Stimulated activated CD4-positive, alpha-beta T cell treated with anti-CD3 and anti-CD28 coated beads, Interleukin-2, amount 100 ng/mL, for 4 hours (primary cell): Measurements from ENCODE around the gene RBMS2.
"Not testable (repeated sequence)": the region's sequence is repeated elsewhere in the genome, so short reads cannot be mapped to it uniquely, and the experiment has no call there.

ENCODE experiments used
- DNase-seq: peaks from one replicate; pipeline ENCODE4 v3.0.0-alpha.2; 2020; ENCODE audit warnings: low read depth

Gene RBMS2

GRCh38 chr12:56521590-56522371 lies at the start of gene RBMS2:
Gene RBMS2 (plus strand): TSS chr12:56521820. CDS start chr12:56522024, 204 bp downstream.
- DNase-seq, result peak; percentile 2

- no peak for DNase-seq
Observed at GRCh38 chr12:56474389-56474788, 47.2 kb upstream of the RBMS2 start.

GRCh38 chr12:56476143-56476542 lies 45.5 kb upstream of the RBMS2 start:
- no peak for DNase-seq

- no peak for DNase-seq
Observed at GRCh38 chr12:56476972-56477432, 44.6 kb upstream of the RBMS2 start.

- no peak for DNase-seq
Observed at GRCh38 chr12:56477521-56478225, 43.9 kb upstream of the RBMS2 start.

GRCh38 chr12:56479625-56480024 lies 42.0 kb upstream of the RBMS2 start:
- DNase-seq, result no peak

- no peak for DNase-seq
Observed at GRCh38 chr12:56484566-56484965, 37.1 kb upstream of the RBMS2 start.

- no peak for DNase-seq
Observed at GRCh38 chr12:56486694-56487093, 34.9 kb upstream of the RBMS2 start.

GRCh38 chr12:56487448-56488040 lies 34.1 kb upstream of the RBMS2 start:
- DNase-seq, result no peak

- DNase-seq, result peak; percentile 58
Observed at GRCh38 chr12:56488041-56488955, 33.3 kb upstream of the RBMS2 start, which contains the start of gene GLS2. Gene GLS2 (minus strand): TSS chr12:56488161. CDS start chr12:56488118, 43 bp downstream.

GRCh38 chr12:56490360-56490759 lies 31.3 kb upstream of the RBMS2 start:
- no peak for DNase-seq

GRCh38 chr12:56493409-56494105 lies 28.1 kb upstream of the RBMS2 start:
- not testable (repeated sequence) for DNase-seq

- not testable (repeated sequence) for DNase-seq
Observed at GRCh38 chr12:56494106-56494415, 27.6 kb upstream of the RBMS2 start.

- not testable (repeated sequence) for DNase-seq
Observed at GRCh38 chr12:56494481-56494880, 27.1 kb upstream of the RBMS2 start.

GRCh38 chr12:56496704-56497103 lies 24.9 kb upstream of the RBMS2 start:
- peak; percentile 51 for DNase-seq

- DNase-seq, result not testable (repeated sequence)
Observed at GRCh38 chr12:56498126-56498902, 23.3 kb upstream of the RBMS2 start.

- DNase-seq, result not testable (repeated sequence)
Observed at GRCh38 chr12:56499452-56499851, 22.2 kb upstream of the RBMS2 start.

- not testable (repeated sequence) for DNase-seq
Observed at GRCh38 chr12:56499879-56500278, 21.7 kb upstream of the RBMS2 start.

- no peak for DNase-seq
Observed at GRCh38 chr12:56510786-56511185, 10.8 kb upstream of the RBMS2 start.

- not testable (repeated sequence) for DNase-seq
Observed at GRCh38 chr12:56514014-56514318, 7.7 kb upstream of the RBMS2 start.

- no peak for DNase-seq
Observed at GRCh38 chr12:56517854-56518253, 3.8 kb upstream of the RBMS2 start.
